ENCODE data around the gene AIDA.
"Not testable (repeated sequence)": the region's sequence is repeated elsewhere in the genome, so short reads cannot be mapped to it uniquely, and the experiment has no call there.

AIDA gene

GRCh38 chr1:222712253-222713090 is at the start of gene AIDA, which contains the start of gene BROX:
AIDA (minus strand) TSS chr1:222712491; CDS start chr1:222712317, 174 bp downstream.
BROX (plus strand) TSS chr1:222712564; CDS start chr1:222715700, 3,136 bp downstream.
- peak; percentile 94 for DNase-seq

GRCh38 chr1:222761083-222761482 is 48.8 kb upstream of the AIDA start:
- no peak for DNase-seq

GRCh38 chr1:222759451-222760035 is 47.3 kb upstream of the AIDA start:
- no peak for DNase-seq

- no peak for DNase-seq
Observed at GRCh38 chr1:222757646-222758268, 45.5 kb upstream of the AIDA start.

GRCh38 chr1:222754366-222755139 is 42.3 kb upstream of the AIDA start:
- no peak for DNase-seq

- no peak for DNase-seq
Observed at GRCh38 chr1:222751255-222751654, 39.0 kb upstream of the AIDA start.

GRCh38 chr1:222750651-222751050 is 38.4 kb upstream of the AIDA start:
- DNase-seq: peak; percentile 44

- no peak for DNase-seq
Observed at GRCh38 chr1:222749927-222750326, 37.6 kb upstream of the AIDA start.

GRCh38 chr1:222741630-222742457 is 29.6 kb upstream of the AIDA start:
- not testable (repeated sequence) for DNase-seq

- no peak for DNase-seq
Observed at GRCh38 chr1:222739929-222740328, 27.6 kb upstream of the AIDA start.

GRCh38 chr1:222739465-222739864 is 27.2 kb upstream of the AIDA start:
- DNase-seq: no peak

GRCh38 chr1:222736972-222737371 is 24.7 kb upstream of the AIDA start, which contains the start of gene FAM177B:
FAM177B (plus strand) TSS chr1:222737202; CDS start chr1:222746546, 9,344 bp downstream.
- DNase-seq: no peak

GRCh38 chr1:222736470-222736869 is 24.2 kb upstream of the AIDA start:
- no peak for DNase-seq

GRCh38 chr1:222734740-222735139 is 22.4 kb upstream of the AIDA start:
- no peak for DNase-seq

GRCh38 chr1:222732216-222733159 is 20.2 kb upstream of the AIDA start:
- peak; percentile 75 for DNase-seq

- DNase-seq: no peak
Observed at GRCh38 chr1:222730866-222731265, 18.6 kb upstream of the AIDA start.

GRCh38 chr1:222728746-222729145 is 16.5 kb upstream of the AIDA start:
- no peak for DNase-seq

- DNase-seq: no peak
Observed at GRCh38 chr1:222716393-222716792, 4.1 kb upstream of the AIDA start.

GRCh38 chr1:222713091-222713961 is 1.0 kb upstream of the AIDA start:
- peak; percentile 97 for DNase-seq
